Body of pancreas (tissue), 4 donors: Measurements from ENCODE around the gene YOD1.

Experiments
- CTCF ChIP-seq, 7 experiments: fragments of 450-650 bp in 4 of 7; fragments of 200-600 bp in 3 of 7; sonication (generic) in 3 of 7; IDR thresholded peaks; one replicate each; pipeline ENCODE4 v1.5.1; 2016 to 2019; ENCODE audit warnings: antibody characterized with exemption in 7 of 7
- POLR2A ChIP-seq, 3 donors: fragments of 450-650 bp; IDR thresholded peaks; one replicate each; pipeline ENCODE4 v1.6.1; 2016; ENCODE audit warnings: antibody characterized with exemption in 3 of 3, mild to moderate bottlenecking in 2 of 3

DNA sequence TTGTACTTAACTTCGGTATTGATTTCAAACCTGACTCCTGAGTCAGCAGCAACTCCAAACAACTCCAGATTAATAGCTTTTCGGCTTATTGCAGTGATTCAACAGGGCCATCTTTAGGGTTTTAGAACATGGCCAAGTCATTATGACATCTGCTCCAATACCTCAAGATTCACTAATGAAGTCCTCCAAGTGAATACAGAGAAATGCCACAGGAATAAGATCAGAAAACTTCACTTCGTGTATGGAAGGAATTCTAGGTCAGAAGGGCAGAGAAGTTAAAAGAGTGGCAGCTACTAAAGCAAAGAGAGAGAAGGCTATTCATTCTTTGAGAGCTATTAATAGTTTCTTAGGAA lies 10.9 kb downstream of the YOD1 start:
- no peak for TF ChIP-seq CTCF (IDR thresholded peaks at IDR 0.05)
- no peak for TF ChIP-seq POLR2A (IDR thresholded peaks at IDR 0.05)
